Pancreas (tissue), 10 donors: Measurements from ENCODE around the gene BORCS5. TPM values are rescaled to one million over a fixed set of nuclear protein-coding genes. Genes with fewer than 3 reads are reported as not detected.
"Not testable (repeated sequence)": the region's sequence is repeated elsewhere in the genome, so short reads cannot be mapped to it uniquely, and the experiment has no call there.

Experiments used
- ATAC-seq, 4 donors: fragments of 200-7000 bp; cut with Tn5 transposase; one replicate each; pipeline versions ENCODE4 v1.8.0 to v1.9.1; 2020; ENCODE audit warnings: mild to moderate bottlenecking in 4 of 4, moderate library complexity in 4 of 4
- DNase-seq, 6 donors: peaks; one replicate each; pipeline ENCODE4 v3.0.0-alpha.2; 2020
- FAIRE-seq: peaks from 2 replicates; lab custom pipeline; 2012; peaks lifted over from hg19 to GRCh38; lab: Jason Lieb, UNC
- H3K27ac ChIP-seq, 4 donors: fragments of 200-600 bp; sonication (generic); 1 replicate in 3 of 4; 2 replicates in 1 of 4; pipeline versions ENCODE4 v1.5.0 to v1.8.0; 2020
- H3K27me3 ChIP-seq, 4 donors: fragments of 200-600 bp; one replicate each; pipeline ENCODE4 v1.8.0; 2021
- H3K36me3 ChIP-seq, 3 donors: fragments of 200-600 bp; sonication (generic) in 1 of 3; one replicate each; pipeline versions ENCODE4 v1.5.0 to v1.8.0; 2020 to 2021
- H3K4me1 ChIP-seq, 3 donors: fragments of 200-600 bp; one replicate each; pipeline ENCODE4 v1.8.0; 2021
- H3K4me3 ChIP-seq, 4 donors: fragments of 200-600 bp; sonication (generic) in 2 of 4; one replicate each; pipeline versions ENCODE4 v1.5.0 to v1.8.0; 2020 to 2021
- H3K9me3 ChIP-seq, 4 donors: fragments of 200-600 bp; one replicate each; pipeline ENCODE4 v1.8.0; 2021
- CTCF ChIP-seq, 4 donors: fragments of 200-600 bp; sonication (generic) in 3 of 4; IDR thresholded peaks; one replicate each; pipeline versions ENCODE4 v1.5.0 to v1.8.0; 2021; ENCODE audit warnings: antibody characterized with exemption in 4 of 4
- WGBS, 2 donors: extraction: QIAGEN DNeasy Blood & Tissue Kit; methylation state at CpG; one replicate each; pipeline ENCODE4 v1.1.7; 2013; 5-methylcytosine and 5-hydroxymethylcytosine counted together
- intact Hi-C, 3 donors: fragments of 100-400 bp; cut with DNase I; formaldehyde crosslinking; loops; one replicate each; pipeline versions ENCODE4 v1.11.1 to v1.14.2; 2022
- polyA plus RNA-seq, 2 donors: library from polyadenylated mRNA; stranded (reverse); fragments of 200-250 nt; gene quantifications; one replicate each; pipeline ENCODE4 v1.2.3, GENCODE V29; 2013
- total RNA-seq, 6 donors: library from RNA; stranded (reverse); fragmentation: NEBNext Ultra II Directional in 4 of 6; extraction: Animal tissue kit (Norgen Biotek cat#: 25700) in 4 of 6; gene quantifications; one replicate each; pipeline versions ENCODE4 v1.2.1 to v1.2.4, GENCODE V29; 2021 to 2023
- donor health status: healthy with polysubstance abuse.
- donor health status: DM: no; HTN: no; CAD: no; lungs with moderate emphysema.
- donor health status: DM: no; HTN: no; CAD: no.
- donor health status: control.
- donor health status: control.
- donor health status: Bipolar disorder and iron deficiency.
- donor health status: DM: yes; HTN: yes; CAD: no.
- donor health status: DM: no; HTN: no; CAD: no.
- donor health status: DM: no; HTN: no; CAD: no.
- donor health status: DM: yes; HTN: yes; CAD: no.

BORCS5 gene
- total and polyA plus RNA-seq, 8 donors = 3.7 to 10.9 (median 8.3) TPM

- WGBS, 2 donors = 88 to 92% methylated on average over 6 of the region's 6 CpGs
- H3K4me3 ChIP-seq = no peak overlapping the region
- H3K27me3 ChIP-seq = no peaks in the 10 kb centered on the region
- H3K4me1 ChIP-seq = no peaks in the 10 kb centered on the region
- no peaks in the 10 kb centered on the region for H3K36me3 ChIP-seq
- FAIRE-seq (no peak), ATAC-seq (peak in 2 of 4 donors; percentile 54 to 60), DNase-seq (no peak)
- TF ChIP-seq CTCF (IDR thresholded peaks at IDR 0.05) = no peak
- no peaks in the 10 kb centered on the region for H3K9me3 ChIP-seq
- intact Hi-C loops = no loop called here
- no peak overlapping the region for H3K27ac ChIP-seq
Observed at GRCh38 chr12:12467264-12467663, 110.4 kb downstream of the BORCS5 start.

- no peak for FAIRE-seq
- WGBS, 2 donors = 90 to 93% methylated on average over 14 of the region's 14 CpGs
- Histone ChIP-seq H3K27me3 (no peaks in the 10 kb centered on the region), H3K4me1 (no peaks in the 10 kb centered on the region), H3K4me3 (no peak overlapping the region), H3K9me3 (no peaks in the 10 kb centered on the region), H3K27ac (no peak overlapping the region), H3K36me3 (no peaks in the 10 kb centered on the region)
- intact Hi-C loops = no loop called here
- TF ChIP-seq CTCF (IDR thresholded peaks at IDR 0.05) = no peak
- ATAC-seq = peak in 3 of 4 donors; percentile 47 to 65 (median 59)
- no peak for DNase-seq
Observed at GRCh38 chr12:12467688-12468261, 110.9 kb downstream of the BORCS5 start.

- Histone ChIP-seq H3K4me3 (no peak overlapping the region), H3K36me3 (no peaks in the 10 kb centered on the region), H3K4me1 (no peaks in the 10 kb centered on the region), H3K27me3 (no peaks in the 10 kb centered on the region), H3K9me3 (no peaks in the 10 kb centered on the region), H3K27ac (no peak overlapping the region)
- intact Hi-C loops = no loop called here
- ATAC-seq (no peak), FAIRE-seq (no peak), DNase-seq (no peak)
- TF ChIP-seq CTCF (IDR thresholded peaks at IDR 0.05) = no peak
- 96 to 97% methylated on average over 3 of the region's 3 CpGs for WGBS, 2 donors
Observed at GRCh38 chr12:12468575-12468974, 111.7 kb downstream of the BORCS5 start.

DNA sequence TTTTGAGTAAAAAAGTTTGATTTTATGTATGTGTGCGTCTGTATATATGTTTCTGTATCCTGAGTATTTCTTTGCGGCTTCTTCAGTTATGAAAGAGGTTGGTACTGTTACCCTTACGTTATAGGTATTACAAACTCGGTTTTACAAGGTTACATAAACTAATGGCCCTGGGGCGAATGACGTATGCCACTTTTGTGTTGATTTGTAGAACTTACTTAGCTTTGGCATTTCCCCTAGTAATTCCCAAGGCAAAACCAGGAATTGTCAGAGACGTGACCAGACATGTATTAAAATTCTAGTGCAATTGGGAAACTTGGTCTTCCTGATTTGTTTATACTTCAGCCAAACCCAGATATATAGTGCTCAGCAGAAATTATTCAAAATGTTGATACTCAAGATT lies 112.5 kb downstream of the BORCS5 start:
- Histone ChIP-seq H3K27me3 (no peaks in the 10 kb centered on the region), H3K4me3 (no peak overlapping the region), H3K27ac (no peak overlapping the region), H3K9me3 (no peaks in the 10 kb centered on the region), H3K36me3 (no peaks in the 10 kb centered on the region), H3K4me1 (no peaks in the 10 kb centered on the region)
- TF ChIP-seq CTCF (IDR thresholded peaks at IDR 0.05) = no peak
- FAIRE-seq (no peak), DNase-seq (no peak), ATAC-seq (no peak)
- intact Hi-C loops = no loop called here
- WGBS, 2 donors = 91 to 95% methylated on average over 7 of the region's 7 CpGs

DNA sequence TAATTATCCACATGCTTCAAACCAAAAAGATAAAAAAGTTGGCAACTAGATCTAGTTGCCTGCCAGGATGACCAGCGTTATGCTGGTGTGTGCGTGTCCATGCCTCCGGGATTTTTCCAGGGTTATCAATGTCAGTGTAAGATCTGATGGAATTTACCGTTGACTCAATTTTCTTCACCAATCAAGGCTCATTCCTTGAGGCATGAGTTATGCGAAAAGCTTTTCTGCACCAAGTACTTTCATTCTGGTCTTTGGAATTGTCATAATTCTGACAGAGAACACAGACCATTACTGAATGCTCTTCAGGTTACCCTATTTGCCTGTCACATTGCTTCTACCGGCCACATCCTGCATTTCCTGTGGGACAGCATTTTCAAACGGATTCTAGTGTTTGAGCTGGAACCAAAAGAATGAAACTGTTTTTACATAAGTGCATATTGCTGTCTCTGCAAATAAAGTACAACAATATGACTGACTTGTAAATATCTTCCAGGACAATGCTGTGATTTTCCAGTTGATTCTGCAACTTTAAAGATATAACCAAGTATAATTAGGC lies 114.0 kb downstream of the BORCS5 start:
- TF ChIP-seq CTCF (IDR thresholded peaks at IDR 0.05) = no peak

GRCh38 chr12:12471982-12472961 lies 115.4 kb downstream of the BORCS5 start:
- ATAC-seq, H3K27ac ChIP-seq, H3K4me3 ChIP-seq, H3K9me3 ChIP-seq, H3K4me1 ChIP-seq, H3K27me3 ChIP-seq, intact Hi-C loops, DNase-seq, FAIRE-seq: not testable (repeated sequence)
- peaks cover 0 to 17% (median 8%) of the 10 kb centered on the region in 3 donors for H3K36me3 ChIP-seq
- 84 to 87% methylated on average over 34 to 36 of the region's 37 CpGs for WGBS, 2 donors

More for the DNA sequence above, 114.0 kb downstream of the BORCS5 start:
- H3K4me3 ChIP-seq = no peak overlapping the region
- WGBS, 2 donors = 61% methylated on average over 7 of the region's 7 CpGs
- DNase-seq (no peak), FAIRE-seq (no peak), ATAC-seq (no peak)
- no peak overlapping the region for H3K27ac ChIP-seq
- no peaks in the 10 kb centered on the region for H3K4me1 ChIP-seq
- intact Hi-C loops = no loop called here
- H3K27me3 ChIP-seq = no peaks in the 10 kb centered on the region
- no peaks in the 10 kb centered on the region for H3K9me3 ChIP-seq
- peaks cover 0 to 2% (median 0%) of the 10 kb centered on the region in 3 donors for H3K36me3 ChIP-seq
